ENCODE results near the gene MRPS2. TPM values are rescaled to one million over a fixed set of nuclear protein-coding genes. Genes with fewer than 3 reads are reported as not detected.
"Not testable (repeated sequence)": the region's sequence is repeated elsewhere in the genome, so short reads cannot be mapped to it uniquely, and the experiment has no call there.

The MRPS2 gene
- total RNA-seq, 1 donor from 2014 or later: 41.7 TPM

- ATAC-seq (ENCODE audit: poor library complexity) (no peak), DNase-seq (no peak)
- intact Hi-C loops (cut with DNase I): no loop called here
These were observed 6.9 kb downstream of the MRPS2 start for GRCh38 chr9:135507104-135508035.

GRCh38 chr9:135508211-135508820 is 7.8 kb downstream of the MRPS2 start:
- intact Hi-C loops (cut with DNase I): no loop called here
- DNase-seq (no peak), ATAC-seq (ENCODE audit: poor library complexity) (no peak)

- no peak for ATAC-seq (ENCODE audit: poor library complexity)
- DNase-seq: no peak
- intact Hi-C loops (cut with DNase I): no loop called here
These were observed 9.0 kb downstream of the MRPS2 start for GRCh38 chr9:135509458-135509857.

GRCh38 chr9:135512241-135512603 is 11.7 kb downstream of the MRPS2 start:
- intact Hi-C loops (cut with DNase I): no loop called here
- no peak for ATAC-seq (ENCODE audit: poor library complexity)
- DNase-seq: no peak

- intact Hi-C loops (cut with DNase I): no loop called here
- ATAC-seq (ENCODE audit: poor library complexity): no peak
- DNase-seq: no peak
These were observed 12.4 kb downstream of the MRPS2 start for GRCh38 chr9:135512904-135513303.

- DNase-seq: no peak
- ATAC-seq (ENCODE audit: poor library complexity): no peak
- intact Hi-C loops (cut with DNase I): no loop called here
These were observed 12.9 kb downstream of the MRPS2 start for GRCh38 chr9:135513351-135513846.

- intact Hi-C loops (cut with DNase I); ATAC-seq (ENCODE audit: poor library complexity); DNase-seq: not testable (repeated sequence)
These were observed 13.4 kb downstream of the MRPS2 start for GRCh38 chr9:135513906-135514305.

- no peak for DNase-seq
- intact Hi-C loops (cut with DNase I): no loop called here
- no peak for ATAC-seq (ENCODE audit: poor library complexity)
These were observed 14.0 kb downstream of the MRPS2 start for GRCh38 chr9:135514342-135515082.

GRCh38 chr9:135515083-135515951 is 14.8 kb downstream of the MRPS2 start:
- DNase-seq: no peak
- no peak for ATAC-seq (ENCODE audit: poor library complexity)
- intact Hi-C loops (cut with DNase I): no loop called here

- ATAC-seq (ENCODE audit: poor library complexity) (no peak), DNase-seq (no peak)
- intact Hi-C loops (cut with DNase I): no loop called here
These were observed 15.8 kb downstream of the MRPS2 start for GRCh38 chr9:135516132-135516860.

GRCh38 chr9:135517407-135517822 is 16.9 kb downstream of the MRPS2 start:
- no peak for ATAC-seq (ENCODE audit: poor library complexity)
- intact Hi-C loops (cut with DNase I): no loop called here
- DNase-seq: no peak

GRCh38 chr9:135519179-135519971 is 18.9 kb downstream of the MRPS2 start:
- DNase-seq (no peak), ATAC-seq (ENCODE audit: poor library complexity) (no peak)
- intact Hi-C loops (cut with DNase I): no loop called here

- no peak for ATAC-seq (ENCODE audit: poor library complexity)
- intact Hi-C loops (cut with DNase I): no loop called here
- no peak for DNase-seq
These were observed 20.6 kb downstream of the MRPS2 start, which contains the start of gene LCN1 for GRCh38 chr9:135520916-135521607. LCN1 (plus strand) TSS chr9:135521440; CDS start chr9:135521498, 58 bp downstream.

- ATAC-seq (ENCODE audit: poor library complexity) (no peak), DNase-seq (no peak)
- intact Hi-C loops (cut with DNase I): no loop called here
These were observed 21.2 kb downstream of the MRPS2 start for GRCh38 chr9:135521608-135522095.

- intact Hi-C loops (cut with DNase I): no loop called here
- ATAC-seq (ENCODE audit: poor library complexity): no peak
- no peak for DNase-seq
These were observed 21.8 kb downstream of the MRPS2 start for GRCh38 chr9:135522137-135522877.

GRCh38 chr9:135522931-135523330 is 22.4 kb downstream of the MRPS2 start:
- intact Hi-C loops (cut with DNase I): no loop called here
- no peak for ATAC-seq (ENCODE audit: poor library complexity)

More at GRCh38 chr9:135522931-135523330, 22.4 kb downstream of the MRPS2 start:
- no peak for DNase-seq
